ENCODE data around the gene KRT85. TPM values are rescaled to one million over a fixed set of nuclear protein-coding genes. Genes with fewer than 3 reads are reported as not detected.

KRT85 gene
- total and polyA plus RNA-seq, 8 donors: 0.14 to 0.26 TPM; not detected in 6

DNA sequence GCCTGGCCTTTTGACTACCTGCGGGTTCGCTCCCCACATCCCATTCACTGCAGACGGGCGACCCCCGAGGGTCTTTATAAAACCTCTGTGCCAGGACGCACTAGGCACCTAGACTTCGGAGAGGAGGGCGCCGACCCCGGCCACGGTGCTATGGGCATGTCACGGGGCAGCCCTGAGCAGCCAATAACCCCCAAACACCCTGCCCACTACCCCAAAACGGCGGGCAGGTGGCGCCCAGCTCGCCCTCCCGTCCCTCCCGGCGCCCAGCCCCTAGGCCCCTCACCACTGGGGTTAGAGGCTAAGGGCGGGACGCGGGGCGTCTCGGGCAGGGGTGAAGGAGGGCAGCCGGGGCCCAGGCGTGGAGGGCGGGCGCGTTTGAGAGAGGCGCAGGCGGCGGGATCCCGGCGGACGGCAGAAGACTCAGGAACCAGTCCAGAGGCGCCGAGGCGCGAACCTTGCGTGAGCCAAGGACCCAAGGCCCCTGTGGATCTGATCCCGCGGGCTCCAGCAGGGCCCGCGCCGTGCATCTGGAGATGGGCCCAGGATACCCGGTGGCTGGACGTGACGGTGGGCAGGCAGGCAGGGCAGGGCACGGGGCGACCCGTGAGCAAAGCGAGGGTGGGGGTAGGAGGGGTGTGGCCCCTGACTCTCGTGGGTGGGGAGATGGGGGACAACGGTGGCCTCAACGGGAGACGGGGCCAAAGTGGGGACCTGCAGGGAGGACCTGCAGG lies 11.1 kb downstream of the KRT85 start:
- H3K27ac ChIP-seq: no peak overlapping the region
- H3K4me1 ChIP-seq: no peaks in the 10 kb centered on the region
- TF ChIP-seq, protein P1, sequence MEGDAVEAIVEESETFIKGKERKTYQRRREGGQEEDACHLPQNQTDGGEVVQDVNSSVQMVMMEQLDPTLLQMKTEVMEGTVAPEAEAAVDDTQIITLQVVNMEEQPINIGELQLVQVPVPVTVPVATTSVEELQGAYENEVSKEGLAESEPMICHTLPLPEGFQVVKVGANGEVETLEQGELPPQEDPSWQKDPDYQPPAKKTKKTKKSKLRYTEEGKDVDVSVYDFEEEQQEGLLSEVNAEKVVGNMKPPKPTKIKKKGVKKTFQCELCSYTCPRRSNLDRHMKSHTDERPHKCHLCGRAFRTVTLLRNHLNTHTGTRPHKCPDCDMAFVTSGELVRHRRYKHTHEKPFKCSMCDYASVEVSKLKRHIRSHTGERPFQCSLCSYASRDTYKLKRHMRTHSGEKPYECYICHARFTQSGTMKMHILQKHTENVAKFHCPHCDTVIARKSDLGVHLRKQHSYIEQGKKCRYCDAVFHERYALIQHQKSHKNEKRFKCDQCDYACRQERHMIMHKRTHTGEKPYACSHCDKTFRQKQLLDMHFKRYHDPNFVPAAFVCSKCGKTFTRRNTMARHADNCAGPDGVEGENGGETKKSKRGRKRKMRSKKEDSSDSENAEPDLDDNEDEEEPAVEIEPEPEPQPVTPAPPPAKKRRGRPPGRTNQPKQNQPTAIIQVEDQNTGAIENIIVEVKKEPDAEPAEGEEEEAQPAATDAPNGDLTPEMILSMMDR (IDR thresholded peaks at IDR 0.05): no peak
- no peaks in the 10 kb centered on the region for H3K9me3 ChIP-seq
- DNase-seq (no peak), ATAC-seq (no peak)
- H3K4me3 ChIP-seq: no peak overlapping the region
- H3K36me3 ChIP-seq: no peaks in the 10 kb centered on the region
- H3K27me3 ChIP-seq: peaks cover 0 to 15% of the 10 kb centered on the region in 2 donors
- intact Hi-C loops (cut with DNase I): no loop called here

DNA sequence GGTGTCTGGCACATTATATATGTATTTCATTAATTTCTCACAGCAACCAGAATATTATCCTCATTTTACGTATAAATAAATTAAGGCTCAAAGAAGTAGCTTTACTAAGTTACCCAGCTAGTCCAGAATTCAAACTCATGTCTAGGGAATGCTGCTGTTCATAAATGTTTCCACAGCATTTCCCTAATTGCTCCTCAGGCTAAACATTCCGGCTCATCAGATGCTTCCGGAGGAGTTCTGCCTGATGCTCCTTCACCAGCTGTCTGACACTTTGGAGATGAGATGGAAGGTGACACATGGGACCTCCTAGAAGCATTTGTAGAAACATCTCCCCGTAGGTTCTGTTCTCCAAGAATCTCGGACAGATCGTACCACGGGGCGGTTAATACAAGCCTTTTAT lies 12.1 kb downstream of the KRT85 start:
- intact Hi-C loops (cut with DNase I): no loop called here
- no peak overlapping the region for H3K27ac ChIP-seq
- TF ChIP-seq, protein P1 (IDR thresholded peaks at IDR 0.05): no peak
- H3K9me3 ChIP-seq: no peaks in the 10 kb centered on the region
- H3K27me3 ChIP-seq: peaks cover 0 to 15% of the 10 kb centered on the region in 2 donors
- no peaks in the 10 kb centered on the region for H3K36me3 ChIP-seq
- no peak for DNase-seq
- no peak overlapping the region for H3K4me3 ChIP-seq
- ATAC-seq: no peak
- H3K4me1 ChIP-seq: no peaks in the 10 kb centered on the region

DNA sequence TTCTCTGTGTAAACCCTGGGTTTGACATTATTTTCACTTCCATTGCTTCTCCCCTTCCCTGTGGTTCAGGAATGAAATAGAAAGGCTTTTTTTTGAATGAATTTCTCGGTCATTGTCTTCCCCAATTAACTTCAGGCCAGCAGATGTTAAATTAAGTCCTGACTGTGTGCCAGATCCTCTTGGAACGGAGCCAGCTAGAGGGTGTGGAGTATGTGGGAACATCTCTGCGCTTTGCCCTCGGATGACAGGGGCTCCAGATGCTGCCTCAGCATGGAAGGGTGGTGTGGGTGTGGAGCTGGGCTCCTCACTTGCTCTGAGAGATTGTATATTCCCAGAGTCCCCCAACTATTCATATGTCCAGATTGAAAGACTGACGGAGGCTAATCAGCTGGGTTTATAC lies 13.1 kb downstream of the KRT85 start:
- intact Hi-C loops (cut with DNase I): no loop called here
- TF ChIP-seq, protein P1 (IDR thresholded peaks at IDR 0.05): no peak
- H3K27me3 ChIP-seq: peaks cover 0 to 15% of the 10 kb centered on the region in 2 donors
- no peaks in the 10 kb centered on the region for H3K36me3 ChIP-seq
- no peak overlapping the region for H3K4me3 ChIP-seq
- no peak overlapping the region for H3K27ac ChIP-seq
- DNase-seq (no peak), ATAC-seq (no peak)
- H3K9me3 ChIP-seq: no peaks in the 10 kb centered on the region
- no peaks in the 10 kb centered on the region for H3K4me1 ChIP-seq

DNA sequence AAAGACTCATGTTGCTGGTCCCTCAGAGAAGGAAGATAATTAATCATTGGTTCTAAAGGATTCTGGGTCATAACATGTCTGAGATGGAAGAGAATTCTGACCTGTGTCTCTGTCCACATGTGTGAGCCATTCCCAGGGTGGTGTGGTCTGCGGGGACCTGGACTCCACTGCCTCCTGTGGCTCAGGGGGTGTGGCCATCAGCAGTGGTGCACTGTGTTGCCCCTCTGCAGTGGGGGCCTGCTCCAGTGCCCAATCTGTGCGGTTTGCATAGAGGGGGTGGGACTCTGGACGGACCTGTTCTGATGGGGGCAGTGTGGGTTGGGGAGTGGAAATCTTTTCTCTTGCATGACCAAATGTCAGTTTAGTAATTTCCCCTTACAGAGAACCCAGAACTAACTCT lies 13.5 kb downstream of the KRT85 start:
- Histone ChIP-seq H3K4me3 (no peak overlapping the region), H3K36me3 (no peaks in the 10 kb centered on the region), H3K27ac (no peak overlapping the region), H3K9me3 (no peaks in the 10 kb centered on the region), H3K4me1 (no peaks in the 10 kb centered on the region), H3K27me3 (peaks cover 0 to 15% of the 10 kb centered on the region in 2 donors)
- TF ChIP-seq, protein P1 (IDR thresholded peaks at IDR 0.05): no peak
- DNase-seq (no peak), ATAC-seq (no peak)
- intact Hi-C loops (cut with DNase I): no loop called here

DNA sequence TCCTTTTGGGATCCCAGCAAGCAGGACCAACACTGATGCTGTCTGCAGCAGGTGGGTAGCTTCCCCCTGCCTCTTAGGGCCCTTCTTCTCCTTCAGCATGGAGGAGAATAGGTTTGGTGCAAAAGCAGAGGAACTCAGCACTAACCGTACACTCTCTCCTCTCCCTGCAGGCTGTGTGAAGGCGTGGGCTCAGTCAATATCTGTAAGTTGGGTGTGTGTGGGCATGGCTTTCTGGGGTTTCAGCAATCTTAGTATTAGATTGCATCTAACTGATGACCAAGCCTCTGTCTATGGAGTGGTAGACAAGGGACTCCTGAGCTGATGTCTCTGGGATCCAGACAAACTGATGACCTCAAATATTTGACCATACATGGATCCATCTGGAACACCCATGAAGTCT lies 14.3 kb downstream of the KRT85 start:
- Histone ChIP-seq H3K4me1 (no peaks in the 10 kb centered on the region), H3K4me3 (no peak overlapping the region), H3K27me3 (peaks cover 0 to 15% of the 10 kb centered on the region in 2 donors), H3K27ac (no peak overlapping the region), H3K36me3 (no peaks in the 10 kb centered on the region), H3K9me3 (no peaks in the 10 kb centered on the region)
- intact Hi-C loops (cut with DNase I): no loop called here
- TF ChIP-seq, protein P1 (IDR thresholded peaks at IDR 0.05): no peak
- ATAC-seq: no peak
- DNase-seq: no peak

Data from left lung (tissue), 10 donors.